Pancreas (tissue), 10 donors: ENCODE results near the gene PLG. TPM values are rescaled to one million over a fixed set of nuclear protein-coding genes. Genes with fewer than 3 reads are reported as not detected.

Source experiments
- ATAC-seq, 4 donors: fragments of 200-7000 bp; cut with Tn5 transposase; one replicate each; pipeline versions ENCODE4 v1.8.0 to v1.9.1; 2020; ENCODE audit warnings: mild to moderate bottlenecking in 4 of 4, moderate library complexity in 4 of 4
- DNase-seq, 6 donors: peaks; one replicate each; pipeline ENCODE4 v3.0.0-alpha.2; 2020
- FAIRE-seq: peaks from 2 replicates; lab custom pipeline; 2012; peaks lifted over from hg19 to GRCh38; lab: Jason Lieb, UNC
- H3K27ac ChIP-seq, 4 donors: fragments of 200-600 bp; sonication (generic); 1 replicate in 3 of 4; 2 replicates in 1 of 4; pipeline versions ENCODE4 v1.5.0 to v1.8.0; 2020
- H3K27me3 ChIP-seq, 4 donors: fragments of 200-600 bp; one replicate each; pipeline ENCODE4 v1.8.0; 2021
- H3K36me3 ChIP-seq, 3 donors: fragments of 200-600 bp; sonication (generic) in 1 of 3; one replicate each; pipeline versions ENCODE4 v1.5.0 to v1.8.0; 2020 to 2021
- H3K4me1 ChIP-seq, 3 donors: fragments of 200-600 bp; one replicate each; pipeline ENCODE4 v1.8.0; 2021
- H3K4me3 ChIP-seq, 4 donors: fragments of 200-600 bp; sonication (generic) in 2 of 4; one replicate each; pipeline versions ENCODE4 v1.5.0 to v1.8.0; 2020 to 2021
- H3K9me3 ChIP-seq, 4 donors: fragments of 200-600 bp; one replicate each; pipeline ENCODE4 v1.8.0; 2021
- WGBS, 2 donors: extraction: QIAGEN DNeasy Blood & Tissue Kit; methylation state at CpG; one replicate each; pipeline ENCODE4 v1.1.7; 2013; 5-methylcytosine and 5-hydroxymethylcytosine counted together
- intact Hi-C, 3 donors: fragments of 100-400 bp; cut with DNase I; formaldehyde crosslinking; loops; one replicate each; pipeline versions ENCODE4 v1.11.1 to v1.14.2; 2022
- polyA plus RNA-seq, 2 donors: library from polyadenylated mRNA; stranded (reverse); fragments of 200-250 nt; gene quantifications; one replicate each; pipeline ENCODE4 v1.2.3, GENCODE V29; 2013
- total RNA-seq, 6 donors: library from RNA; stranded (reverse); fragmentation: NEBNext Ultra II Directional in 4 of 6; extraction: Animal tissue kit (Norgen Biotek cat#: 25700) in 4 of 6; gene quantifications; one replicate each; pipeline versions ENCODE4 v1.2.1 to v1.2.4, GENCODE V29; 2021 to 2023
- TF ChIP-seq, protein P1 (sequence below), 4 donors: fragments of 200-600 bp; sonication (generic) in 3 of 4; IDR thresholded peaks; one replicate each; pipeline versions ENCODE4 v1.5.0 to v1.8.0; 2021; ENCODE audit warnings: antibody characterized with exemption in 4 of 4
- donor health status: healthy with polysubstance abuse.
- donor health status: DM: no; HTN: no; CAD: no; lungs with moderate emphysema.
- donor health status: DM: no; HTN: no; CAD: no.
- donor health status: control.
- donor health status: control.
- donor health status: Bipolar disorder and iron deficiency.
- donor health status: DM: yes; HTN: yes; CAD: no.
- donor health status: DM: no; HTN: no; CAD: no.
- donor health status: DM: no; HTN: no; CAD: no.
- donor health status: DM: yes; HTN: yes; CAD: no.

PLG gene
- total and polyA plus RNA-seq, 8 donors = 0.02 to 1.8 (median 0.21) TPM; not detected in 5

DNA sequence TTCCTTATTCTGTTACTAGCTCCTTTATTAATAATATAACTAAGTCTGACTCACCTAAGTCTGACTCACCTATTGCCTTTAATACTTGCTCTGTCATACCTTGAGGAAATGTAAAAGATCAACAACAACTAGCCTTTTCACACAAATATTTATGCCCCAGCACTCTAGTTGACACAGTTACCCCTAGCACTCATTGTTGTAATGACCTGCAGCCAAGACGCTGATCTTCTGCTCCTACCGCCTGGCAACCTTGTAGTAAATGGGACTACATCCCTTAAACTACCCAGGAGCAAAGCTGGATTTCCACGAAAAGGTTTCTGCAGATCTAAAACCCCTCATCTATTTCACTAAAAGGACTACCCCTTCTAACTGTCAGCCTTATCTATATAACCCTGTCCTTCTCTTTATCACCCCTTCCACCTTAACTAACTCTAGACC lies 90.0 kb downstream of the PLG start:
- DNase-seq (no peak), FAIRE-seq (no peak), ATAC-seq (no peak)
- Histone ChIP-seq H3K27ac (no peak overlapping the region), H3K4me1 (no peaks in the 10 kb centered on the region), H3K27me3 (no peaks in the 10 kb centered on the region), H3K4me3 (no peak overlapping the region), H3K9me3 (no peaks in the 10 kb centered on the region), H3K36me3 (no peaks in the 10 kb centered on the region)
- 77 to 91% methylated on average over 3 of the region's 3 CpGs for WGBS, 2 donors
- TF ChIP-seq, protein P1, sequence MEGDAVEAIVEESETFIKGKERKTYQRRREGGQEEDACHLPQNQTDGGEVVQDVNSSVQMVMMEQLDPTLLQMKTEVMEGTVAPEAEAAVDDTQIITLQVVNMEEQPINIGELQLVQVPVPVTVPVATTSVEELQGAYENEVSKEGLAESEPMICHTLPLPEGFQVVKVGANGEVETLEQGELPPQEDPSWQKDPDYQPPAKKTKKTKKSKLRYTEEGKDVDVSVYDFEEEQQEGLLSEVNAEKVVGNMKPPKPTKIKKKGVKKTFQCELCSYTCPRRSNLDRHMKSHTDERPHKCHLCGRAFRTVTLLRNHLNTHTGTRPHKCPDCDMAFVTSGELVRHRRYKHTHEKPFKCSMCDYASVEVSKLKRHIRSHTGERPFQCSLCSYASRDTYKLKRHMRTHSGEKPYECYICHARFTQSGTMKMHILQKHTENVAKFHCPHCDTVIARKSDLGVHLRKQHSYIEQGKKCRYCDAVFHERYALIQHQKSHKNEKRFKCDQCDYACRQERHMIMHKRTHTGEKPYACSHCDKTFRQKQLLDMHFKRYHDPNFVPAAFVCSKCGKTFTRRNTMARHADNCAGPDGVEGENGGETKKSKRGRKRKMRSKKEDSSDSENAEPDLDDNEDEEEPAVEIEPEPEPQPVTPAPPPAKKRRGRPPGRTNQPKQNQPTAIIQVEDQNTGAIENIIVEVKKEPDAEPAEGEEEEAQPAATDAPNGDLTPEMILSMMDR (IDR thresholded peaks at IDR 0.05) = no peak
- intact Hi-C loops = no loop called here

DNA sequence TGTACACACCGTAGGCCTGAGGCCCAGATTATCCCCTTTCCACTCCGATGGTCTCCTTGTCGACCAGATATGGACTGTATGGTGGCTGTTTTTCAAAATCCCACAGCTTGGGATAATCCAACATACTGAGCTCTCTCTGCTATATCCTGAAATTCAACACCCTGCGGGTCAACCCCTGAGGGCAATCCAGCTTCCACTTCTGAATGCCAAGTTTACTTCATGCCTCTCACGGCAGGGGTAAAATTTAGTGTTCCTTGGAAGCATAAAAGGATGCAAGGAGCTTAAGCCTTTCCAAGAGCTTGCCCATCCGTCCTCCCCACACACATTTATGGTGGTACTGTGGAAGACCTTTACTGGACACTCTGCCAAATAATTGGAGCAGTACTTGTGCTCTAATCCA lies 90.7 kb downstream of the PLG start:
- WGBS, 2 donors = 75 to 78% methylated on average over 6 of the region's 6 CpGs
- ATAC-seq = no peak
- Histone ChIP-seq H3K27ac (no peak overlapping the region), H3K27me3 (no peaks in the 10 kb centered on the region), H3K9me3 (no peaks in the 10 kb centered on the region), H3K4me3 (no peak overlapping the region), H3K4me1 (no peaks in the 10 kb centered on the region), H3K36me3 (no peaks in the 10 kb centered on the region)
- FAIRE-seq = no peak
- intact Hi-C loops = no loop called here
- DNase-seq = no peak
- TF ChIP-seq, protein P1 (IDR thresholded peaks at IDR 0.05) = no peak

DNA sequence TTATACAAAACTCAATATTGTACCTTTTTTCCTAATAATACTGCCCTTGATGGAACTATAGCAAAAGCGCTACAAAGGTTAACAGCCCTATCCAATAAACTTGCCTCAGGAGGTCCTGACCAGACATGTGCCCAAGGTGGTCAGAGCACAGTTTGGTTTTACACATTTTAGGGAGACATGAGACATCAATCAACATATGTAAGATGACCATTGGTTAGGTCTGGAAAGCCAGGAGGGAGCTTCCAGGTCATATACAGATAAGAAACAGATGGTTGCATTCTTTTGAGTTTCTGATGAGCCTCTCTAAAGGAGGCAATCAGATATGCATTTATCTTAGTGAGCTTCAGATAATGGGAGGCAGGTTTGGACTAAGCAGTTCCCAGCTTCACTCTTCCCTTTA lies 91.6 kb downstream of the PLG start:
- no peaks in the 10 kb centered on the region for H3K27me3 ChIP-seq
- no peak overlapping the region for H3K27ac ChIP-seq
- FAIRE-seq (no peak), DNase-seq (no peak), ATAC-seq (no peak)
- H3K9me3 ChIP-seq = no peaks in the 10 kb centered on the region
- intact Hi-C loops = no loop called here
- TF ChIP-seq, protein P1 (IDR thresholded peaks at IDR 0.05) = no peak
- no peaks in the 10 kb centered on the region for H3K36me3 ChIP-seq
- H3K4me3 ChIP-seq = no peak overlapping the region
- WGBS, 2 donors = 90% methylated on average over 1 of the region's 1 CpG
- no peaks in the 10 kb centered on the region for H3K4me1 ChIP-seq

DNA sequence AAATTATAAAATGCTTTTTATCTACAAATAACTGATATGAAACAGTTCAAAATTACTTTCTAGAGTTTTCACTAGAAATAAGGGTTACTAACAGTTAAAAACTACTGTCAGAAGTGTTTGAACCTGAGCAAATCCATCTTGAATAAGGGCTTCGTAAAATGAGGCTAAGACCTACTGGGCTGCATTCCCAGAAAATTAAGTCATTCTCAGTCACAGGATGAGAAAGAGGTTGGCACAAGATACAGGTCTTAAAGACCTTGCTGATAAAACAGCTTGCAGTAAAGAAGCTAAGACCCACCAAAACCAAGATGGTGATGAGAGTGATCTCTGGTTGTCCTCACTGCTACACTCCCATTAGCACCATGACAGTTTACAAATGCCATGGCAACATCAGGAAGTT lies 93.7 kb downstream of the PLG start:
- H3K27me3 ChIP-seq = no peaks in the 10 kb centered on the region
- H3K36me3 ChIP-seq = no peaks in the 10 kb centered on the region
- H3K9me3 ChIP-seq = no peaks in the 10 kb centered on the region
- H3K27ac ChIP-seq = no peak overlapping the region
- intact Hi-C loops = no loop called here
- no peak overlapping the region for H3K4me3 ChIP-seq
- TF ChIP-seq, protein P1 (IDR thresholded peaks at IDR 0.05) = no peak
- FAIRE-seq = no peak
- no peak for ATAC-seq
- no peak for DNase-seq
- WGBS, 2 donors = 24 to 25% methylated on average over 1 of the region's 1 CpG
- H3K4me1 ChIP-seq = no peaks in the 10 kb centered on the region

DNA sequence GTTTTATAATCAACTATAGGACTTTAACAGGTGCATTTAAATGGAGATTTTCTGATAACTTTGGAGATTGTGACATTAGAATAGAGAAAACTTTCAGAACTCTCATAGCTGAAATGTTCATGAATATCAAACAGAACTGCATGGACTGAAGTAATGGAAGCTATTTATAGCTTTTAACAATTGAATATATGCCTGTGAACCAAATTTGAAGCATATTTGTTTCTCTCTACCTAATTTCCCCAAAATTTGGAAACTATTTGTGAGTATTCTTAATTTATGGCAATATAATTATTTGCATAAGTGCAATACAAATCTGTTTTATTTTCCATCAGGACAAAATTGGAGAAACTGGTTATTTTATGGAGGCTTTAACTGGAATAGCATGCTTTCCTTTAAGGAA lies 96.6 kb downstream of the PLG start:
- no peak for DNase-seq
- Histone ChIP-seq H3K4me3 (no peak overlapping the region), H3K27me3 (no peaks in the 10 kb centered on the region), H3K9me3 (no peaks in the 10 kb centered on the region), H3K4me1 (no peaks in the 10 kb centered on the region), H3K36me3 (no peaks in the 10 kb centered on the region), H3K27ac (no peak overlapping the region)
- ATAC-seq = no peak
- TF ChIP-seq, protein P1 (IDR thresholded peaks at IDR 0.05) = no peak
- no peak for FAIRE-seq
- intact Hi-C loops = no loop called here
